Upper lobe of right lung (tissue), 1 donor: Measurements from ENCODE around the gene DZIP1L. TPM values are rescaled to one million over a fixed set of nuclear protein-coding genes. Genes with fewer than 3 reads are reported as not detected.
A peak's percentile ranks its signal among the peaks of the same experiment; 100 is the strongest.
"Not testable (repeated sequence)": the region's sequence is repeated elsewhere in the genome, so short reads cannot be mapped to it uniquely, and the experiment has no call there.

Experiments used
- ATAC-seq: fragments of 200-7000 bp; cut with Tn5 transposase; one replicate; pipeline ENCODE4 v1.9.1; 2020; ENCODE audit warnings: mild to moderate bottlenecking, moderate library complexity
- DNase-seq: peaks from one replicate; pipeline ENCODE4 v3.0.0-alpha.2; 2020
- H3K27ac ChIP-seq: fragments of 200-600 bp; one replicate; pipeline ENCODE4 v1.8.0; 2022
- H3K27me3 ChIP-seq: fragments of 200-600 bp; one replicate; pipeline ENCODE4 v1.8.0; 2022; ENCODE audit warnings: mild to moderate bottlenecking
- H3K36me3 ChIP-seq: fragments of 200-600 bp; one replicate; pipeline ENCODE4 v1.8.0; 2022
- H3K4me1 ChIP-seq: fragments of 200-600 bp; one replicate; pipeline ENCODE4 v1.8.0; 2022
- H3K4me3 ChIP-seq: fragments of 200-600 bp; one replicate; pipeline ENCODE4 v1.8.0; 2022; ENCODE audit warnings: mild to moderate bottlenecking
- H3K9me3 ChIP-seq: fragments of 200-600 bp; one replicate; pipeline ENCODE4 v1.8.0; 2022
- CTCF ChIP-seq: fragments of 200-600 bp; IDR thresholded peaks from one replicate; pipeline ENCODE4 v1.8.0; 2022; ENCODE audit warnings: antibody characterized with exemption
- intact Hi-C: fragments of 100-400 bp; cut with DNase I; formaldehyde crosslinking; loops from one replicate; pipeline ENCODE4 v1.11.0; 2022
- total RNA-seq: library from RNA; stranded (reverse); fragmentation: NEBNext Ultra II Directional; extraction: Animal tissue kit (Norgen Biotek cat#: 25700); gene quantifications from one replicate; pipeline ENCODE4 v1.2.1, GENCODE V29; 2021
- donor health status: DM: no; HTN: yes; CAD: no; lungs with severe emphysema.

The DZIP1L gene
- total RNA-seq, 1 donor from 2014 or later, result 8.1 TPM

- DNase-seq, result no peak
- no peak for ATAC-seq
- intact Hi-C loops, result no loop called here
- Histone ChIP-seq H3K9me3 (no peaks in the 10 kb centered on the region), H3K27ac (no peak overlapping the region), H3K27me3 (no peaks in the 10 kb centered on the region), H3K36me3 (peaks cover 26% of the 10 kb centered on the region), H3K4me1 (no peaks in the 10 kb centered on the region), H3K4me3 (no peak overlapping the region)
- no peak for TF ChIP-seq CTCF
Observed at GRCh38 chr3:138092023-138092422, 23.4 kb downstream of the DZIP1L start.

DNA sequence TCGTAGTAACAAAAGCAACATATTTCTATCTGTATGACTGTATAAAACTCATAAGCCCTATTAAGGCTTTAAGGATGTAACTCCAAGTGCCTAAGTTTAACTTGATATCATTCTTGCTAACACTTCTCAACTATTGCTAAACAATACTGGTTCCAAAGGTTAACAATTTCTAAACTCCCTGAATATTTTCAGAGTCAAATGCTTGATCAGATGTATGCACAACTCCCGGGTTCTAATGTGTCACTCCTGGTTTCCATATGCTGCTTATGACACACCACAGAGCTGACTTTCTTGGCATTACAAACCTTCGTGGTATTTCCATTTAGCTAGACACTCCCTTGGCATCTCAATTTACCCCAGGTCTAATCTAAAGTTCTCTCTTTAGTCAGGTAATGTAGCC is 26.3 kb downstream of the DZIP1L start:
- no peak for DNase-seq
- intact Hi-C loops, result no loop called here
- H3K36me3 ChIP-seq, result peaks cover 24% of the 10 kb centered on the region

DNA sequence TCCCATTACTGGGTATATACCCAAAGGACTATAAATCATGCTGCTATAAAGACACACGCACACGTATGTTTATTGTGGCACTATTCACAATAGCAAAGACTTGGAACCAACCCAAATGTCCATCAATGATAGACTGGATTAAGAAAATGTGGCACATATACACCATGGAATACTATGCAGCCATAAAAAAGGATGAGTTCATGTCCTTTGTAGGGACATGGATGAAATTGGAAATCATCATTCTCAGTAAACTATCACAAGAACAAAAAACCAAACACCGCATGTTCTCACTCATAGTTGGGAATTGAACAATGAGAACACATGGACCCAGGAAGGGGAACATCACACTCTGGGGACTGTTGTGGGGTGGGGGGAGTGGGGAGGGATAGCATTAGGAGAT is 29.7 kb downstream of the DZIP1L start:
- H3K27ac ChIP-seq, H3K27me3 ChIP-seq, H3K4me3 ChIP-seq, intact Hi-C loops, DNase-seq, H3K9me3 ChIP-seq, ATAC-seq, H3K4me1 ChIP-seq: not testable (repeated sequence)
- peaks cover 30% of the 10 kb centered on the region for H3K36me3 ChIP-seq

More for the DNA sequence above, 26.3 kb downstream of the DZIP1L start:
- no peak for ATAC-seq
- no peak for TF ChIP-seq CTCF
- Histone ChIP-seq H3K4me3 (no peak overlapping the region), H3K27ac (no peak overlapping the region), H3K9me3 (no peaks in the 10 kb centered on the region), H3K4me1 (no peaks in the 10 kb centered on the region), H3K27me3 (no peaks in the 10 kb centered on the region)

- H3K9me3 ChIP-seq, result no peaks in the 10 kb centered on the region
- TF ChIP-seq CTCF, result no peak
- H3K4me3 ChIP-seq, result no peak overlapping the region
- H3K27ac ChIP-seq, result no peak overlapping the region
- no peaks in the 10 kb centered on the region for H3K4me1 ChIP-seq
- no peak for ATAC-seq
- H3K36me3 ChIP-seq, result peaks cover 30% of the 10 kb centered on the region
- no peak for DNase-seq
- H3K27me3 ChIP-seq, result no peaks in the 10 kb centered on the region
- intact Hi-C loops, result no loop called here
Observed at GRCh38 chr3:138084196-138084595, 31.2 kb downstream of the DZIP1L start.

DNA sequence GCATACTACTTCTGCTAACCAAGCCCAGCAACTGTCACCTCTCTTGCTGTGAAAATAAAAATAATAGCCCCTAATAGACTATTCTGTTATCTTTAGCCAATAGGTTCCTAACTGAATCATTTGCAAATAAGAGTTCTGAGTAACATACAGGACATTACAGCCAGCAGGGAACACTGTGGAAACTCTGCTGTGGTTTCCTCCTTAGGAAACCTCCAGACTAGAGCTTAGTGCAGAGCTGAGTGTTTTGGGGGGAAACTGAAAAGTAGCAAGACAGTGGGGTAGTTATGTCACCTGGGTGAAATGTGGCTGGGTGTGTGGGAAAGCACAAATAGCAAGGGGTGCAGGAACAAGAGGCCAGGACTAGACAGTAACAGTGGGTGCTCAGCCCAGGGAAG is 32.4 kb downstream of the DZIP1L start:
- ATAC-seq, result peak; percentile 9
- Histone ChIP-seq H3K9me3 (no peaks in the 10 kb centered on the region), H3K27me3 (no peaks in the 10 kb centered on the region), H3K27ac (no peak overlapping the region), H3K4me3 (no peak overlapping the region), H3K36me3 (peaks cover 31% of the 10 kb centered on the region), H3K4me1 (no peaks in the 10 kb centered on the region)
- no peak for TF ChIP-seq CTCF
- DNase-seq, result no peak
- intact Hi-C loops, result no loop called here

- Histone ChIP-seq H3K4me3 (no peak overlapping the region), H3K27me3 (no peaks in the 10 kb centered on the region), H3K9me3 (no peaks in the 10 kb centered on the region), H3K4me1 (no peaks in the 10 kb centered on the region), H3K36me3 (peaks cover 27% of the 10 kb centered on the region), H3K27ac (no peak overlapping the region)
- no peak for TF ChIP-seq CTCF
- no peak for ATAC-seq
- intact Hi-C loops, result no loop called here
- DNase-seq, result no peak
Observed at GRCh38 chr3:138082085-138082991, 33.1 kb downstream of the DZIP1L start.
